Measurements from ENCODE around the gene HEATR9.

The HEATR9 gene

GRCh38 chr17:35894206-35894605, 25.5 kb upstream of the HEATR9 start:
- DNase-seq, result no peak

GRCh38 chr17:35893751-35894150, 25.1 kb upstream of the HEATR9 start:
- no peak for DNase-seq

GRCh38 chr17:35892091-35893035, 23.7 kb upstream of the HEATR9 start:
- peak; percentile 24 for DNase-seq

GRCh38 chr17:35891269-35891668, 22.6 kb upstream of the HEATR9 start:
- no peak for DNase-seq

GRCh38 chr17:35890774-35891155, 22.1 kb upstream of the HEATR9 start:
- DNase-seq, result peak; percentile 32

GRCh38 chr17:35889818-35890773, 21.4 kb upstream of the HEATR9 start:
- DNase-seq, result no peak

GRCh38 chr17:35889241-35889640, 20.6 kb upstream of the HEATR9 start:
- no peak for DNase-seq

- DNase-seq, result no peak
Measured at GRCh38 chr17:35879773-35880654, 11.3 kb upstream of the HEATR9 start, which contains the start of gene CCL5. Gene CCL5 (minus strand): TSS chr17:35880360.

- no peak for DNase-seq
Measured at GRCh38 chr17:35878361-35878760, 9.7 kb upstream of the HEATR9 start.

GRCh38 chr17:35877345-35878029, 8.8 kb upstream of the HEATR9 start:
- DNase-seq, result no peak

GRCh38 chr17:35876534-35876933, 7.8 kb upstream of the HEATR9 start:
- DNase-seq, result no peak

GRCh38 chr17:35875800-35876139, 7.1 kb upstream of the HEATR9 start:
- no peak for DNase-seq

- DNase-seq, result no peak
Measured at GRCh38 chr17:35875072-35875799, 6.5 kb upstream of the HEATR9 start.

- DNase-seq, result no peak
Measured at GRCh38 chr17:35872196-35872980, 3.7 kb upstream of the HEATR9 start.

GRCh38 chr17:35870906-35871819, 2.5 kb upstream of the HEATR9 start:
- DNase-seq, result no peak

- DNase-seq, result no peak
Measured at GRCh38 chr17:35867574-35867973, 1.1 kb downstream of the HEATR9 start.

- DNase-seq, result no peak
Measured at GRCh38 chr17:35866341-35866950, 2.2 kb downstream of the HEATR9 start.

GRCh38 chr17:35865412-35866340, 3.0 kb downstream of the HEATR9 start:
- no peak for DNase-seq

Measured in activated CD4-positive, alpha-beta T cell treated with anti-CD3 and anti-CD28 coated beads, Interleukin-2, amount 50 U/mL, for 1 hour (primary cell).